ENCODE data around the gene C2orf80.
"Not testable (repeated sequence)": the region's sequence is repeated elsewhere in the genome, so short reads cannot be mapped to it uniquely, and the experiment has no call there.

Gene C2orf80

DNA sequence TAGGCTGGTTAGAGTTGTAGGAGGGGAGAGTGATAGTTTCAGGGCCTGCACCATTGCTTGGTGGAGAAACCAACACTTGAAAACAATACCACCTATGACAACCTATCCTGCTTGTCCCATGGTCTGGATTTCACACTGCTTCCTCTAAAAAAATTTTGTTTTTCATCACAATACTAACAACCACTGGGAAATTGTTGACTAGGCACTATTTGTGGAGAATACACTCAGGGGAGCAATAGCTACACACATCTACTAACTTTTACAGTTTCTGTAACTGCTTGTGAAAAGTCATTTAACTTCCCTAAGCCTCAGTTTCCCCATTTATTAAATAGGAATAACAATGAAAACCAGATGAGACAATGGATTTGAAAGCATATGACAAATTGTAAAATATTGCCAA is 39.7 kb downstream of the C2orf80 start:
- no peak overlapping the region for H3K27ac ChIP-seq (ENCODE audit: low read length)
- H3K4me1 ChIP-seq (ENCODE audit: control insufficient read depth, insufficient read depth, low read length) = 0 out of 2 replicates have a peak, but pooled peaks cover 1% of the 10 kb centered on the region
- no peak for DNase-seq (ENCODE audit: low read depth, low spot score)
- H3K4me3 ChIP-seq (ENCODE audit: low read length) = no peak overlapping the region
- H3K36me3 ChIP-seq (ENCODE audit: control insufficient read depth, insufficient read depth, low read length) = no peaks in the 10 kb centered on the region
- H3K9me3 ChIP-seq (ENCODE audit: control insufficient read depth, insufficient read depth, low read length) = no peaks in the 10 kb centered on the region
- no peaks in the 10 kb centered on the region for H3K27me3 ChIP-seq (ENCODE audit: control insufficient read depth, insufficient read depth, low read length)

GRCh38 chr2:208148803-208149202 is 41.0 kb downstream of the C2orf80 start:
- H3K9me3 ChIP-seq (ENCODE audit: control insufficient read depth, insufficient read depth, low read length) = no peaks in the 10 kb centered on the region
- H3K4me1 ChIP-seq (ENCODE audit: control insufficient read depth, insufficient read depth, low read length) = 0 out of 2 replicates have a peak, but pooled peaks cover 1% of the 10 kb centered on the region
- no peak overlapping the region for H3K4me3 ChIP-seq (ENCODE audit: low read length)
- no peak overlapping the region for H3K27ac ChIP-seq (ENCODE audit: low read length)
- no peaks in the 10 kb centered on the region for H3K36me3 ChIP-seq (ENCODE audit: control insufficient read depth, insufficient read depth, low read length)
- H3K27me3 ChIP-seq (ENCODE audit: control insufficient read depth, insufficient read depth, low read length) = no peaks in the 10 kb centered on the region
- DNase-seq (ENCODE audit: low read depth, low spot score) = no peak
- no CpG with 5 or more reads among the region's 2 CpGs for WGBS (ENCODE audit: insufficient coverage, insufficient read length)

DNA sequence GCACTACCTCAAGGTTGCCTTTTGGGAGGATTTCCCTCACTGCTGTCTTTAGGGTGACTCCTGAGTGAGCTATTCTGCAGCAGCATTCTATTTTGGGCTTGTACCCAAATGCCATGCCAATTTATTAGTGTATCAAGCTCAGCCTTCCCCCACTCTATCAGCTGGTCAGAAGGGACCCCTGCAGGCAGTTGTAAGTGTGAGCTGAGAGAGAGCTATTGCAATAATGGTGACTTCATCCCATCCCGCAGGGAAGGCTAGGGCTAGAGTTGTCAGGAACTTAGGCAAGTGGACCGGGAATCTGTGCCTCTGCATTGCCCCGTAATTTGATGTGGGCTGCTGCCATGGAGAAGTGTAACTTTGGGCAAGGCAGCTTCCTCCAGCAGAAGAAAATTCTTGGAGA is 42.1 kb downstream of the C2orf80 start:
- no CpG with 5 or more reads among the region's 3 CpGs for WGBS (ENCODE audit: insufficient coverage, insufficient read length)
- H3K27me3 ChIP-seq (ENCODE audit: control insufficient read depth, insufficient read depth, low read length) = no peaks in the 10 kb centered on the region
- no peak for DNase-seq (ENCODE audit: low read depth, low spot score)
- no peaks in the 10 kb centered on the region for H3K36me3 ChIP-seq (ENCODE audit: control insufficient read depth, insufficient read depth, low read length)
- 0 out of 2 replicates have a peak, but pooled peaks cover 1% of the 10 kb centered on the region for H3K4me1 ChIP-seq (ENCODE audit: control insufficient read depth, insufficient read depth, low read length)
- no peaks in the 10 kb centered on the region for H3K9me3 ChIP-seq (ENCODE audit: control insufficient read depth, insufficient read depth, low read length)
- no peak overlapping the region for H3K27ac ChIP-seq (ENCODE audit: low read length)
- H3K4me3 ChIP-seq (ENCODE audit: low read length) = no peak overlapping the region

DNA sequence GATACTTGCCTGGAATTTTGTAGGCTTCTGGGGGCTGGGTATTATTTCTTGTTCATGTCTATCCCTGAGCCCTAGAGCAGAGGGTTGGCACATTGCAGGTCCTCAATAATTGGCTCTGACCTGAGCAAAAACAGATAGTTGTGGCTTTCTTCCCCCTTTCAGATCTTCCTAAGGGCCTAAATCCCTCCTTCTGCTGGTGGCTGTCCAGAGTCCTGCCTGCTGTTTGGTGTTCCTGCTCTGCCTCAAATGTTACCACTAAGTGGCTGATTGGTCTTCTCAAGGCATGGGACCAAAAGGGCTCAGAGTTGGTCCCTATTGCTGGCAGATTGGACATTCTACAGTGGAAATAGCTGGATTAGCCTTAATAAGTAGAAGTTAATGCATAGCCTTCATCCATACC is 42.8 kb downstream of the C2orf80 start:
- Histone ChIP-seq H3K4me1 (ENCODE audit: control insufficient read depth, insufficient read depth, low read length) (0 out of 2 replicates have a peak, but pooled peaks cover 1% of the 10 kb centered on the region), H3K9me3 (ENCODE audit: control insufficient read depth, insufficient read depth, low read length) (no peaks in the 10 kb centered on the region), H3K27me3 (ENCODE audit: control insufficient read depth, insufficient read depth, low read length) (no peaks in the 10 kb centered on the region), H3K36me3 (ENCODE audit: control insufficient read depth, insufficient read depth, low read length) (no peaks in the 10 kb centered on the region), H3K4me3 (ENCODE audit: low read length) (no peak overlapping the region), H3K27ac (ENCODE audit: low read length) (no peak overlapping the region)
- no peak for DNase-seq (ENCODE audit: low read depth, low spot score)

GRCh38 chr2:208146006-208146405 is 43.8 kb downstream of the C2orf80 start, which contains the start of gene CRYGB:
TSS of gene CRYGB (minus strand) at chr2:208146158. CDS start at chr2:208146120, 38 bp downstream.
- no CpG with 5 or more reads among the region's 6 CpGs for WGBS (ENCODE audit: insufficient coverage, insufficient read length)
- no peaks in the 10 kb centered on the region for H3K27me3 ChIP-seq (ENCODE audit: control insufficient read depth, insufficient read depth, low read length)
- H3K27ac ChIP-seq (ENCODE audit: low read length) = no peak within 1 kb of the TSS
- H3K4me1 ChIP-seq (ENCODE audit: control insufficient read depth, insufficient read depth, low read length) = 0 out of 2 replicates have a peak, but pooled peaks cover 1% of the 10 kb centered on the region
- DNase-seq (ENCODE audit: low read depth, low spot score) = no peak
- H3K36me3 ChIP-seq (ENCODE audit: control insufficient read depth, insufficient read depth, low read length) = no peaks in the 10 kb centered on the region
- H3K9me3 ChIP-seq (ENCODE audit: control insufficient read depth, insufficient read depth, low read length) = no peaks in the 10 kb centered on the region
- H3K4me3 ChIP-seq (ENCODE audit: low read length) = no peak within 1 kb of the TSS

- Histone ChIP-seq H3K36me3 (ENCODE audit: control insufficient read depth, insufficient read depth, low read length) (no peaks in the 10 kb centered on the region), H3K27ac (ENCODE audit: low read length) (no peak overlapping the region), H3K4me3 (ENCODE audit: low read length) (no peak overlapping the region), H3K27me3 (ENCODE audit: control insufficient read depth, insufficient read depth, low read length) (no peaks in the 10 kb centered on the region), H3K9me3 (ENCODE audit: control insufficient read depth, insufficient read depth, low read length) (no peaks in the 10 kb centered on the region), H3K4me1 (ENCODE audit: control insufficient read depth, insufficient read depth, low read length) (0 out of 2 replicates have a peak, but pooled peaks cover 1% of the 10 kb centered on the region)
- no CpG with 5 or more reads among the region's 14 CpGs for WGBS (ENCODE audit: insufficient coverage, insufficient read length)
- peak; percentile 50 for DNase-seq (ENCODE audit: low read depth, low spot score)
Observed at GRCh38 chr2:208142925-208143799, 46.7 kb downstream of the C2orf80 start.

- H3K4me3 ChIP-seq (ENCODE audit: low read length) = no peak overlapping the region
- WGBS (ENCODE audit: insufficient coverage, insufficient read length) = no CpG with 5 or more reads among the region's 8 CpGs
- H3K9me3 ChIP-seq (ENCODE audit: control insufficient read depth, insufficient read depth, low read length) = no peaks in the 10 kb centered on the region
- H3K4me1 ChIP-seq (ENCODE audit: control insufficient read depth, insufficient read depth, low read length) = no peaks in the 10 kb centered on the region
- no peak for DNase-seq (ENCODE audit: low read depth, low spot score)
- H3K27ac ChIP-seq (ENCODE audit: low read length) = no peak overlapping the region
- no peaks in the 10 kb centered on the region for H3K27me3 ChIP-seq (ENCODE audit: control insufficient read depth, insufficient read depth, low read length)
- no peaks in the 10 kb centered on the region for H3K36me3 ChIP-seq (ENCODE audit: control insufficient read depth, insufficient read depth, low read length)
Observed at GRCh38 chr2:208142240-208142924, 47.4 kb downstream of the C2orf80 start.

DNA sequence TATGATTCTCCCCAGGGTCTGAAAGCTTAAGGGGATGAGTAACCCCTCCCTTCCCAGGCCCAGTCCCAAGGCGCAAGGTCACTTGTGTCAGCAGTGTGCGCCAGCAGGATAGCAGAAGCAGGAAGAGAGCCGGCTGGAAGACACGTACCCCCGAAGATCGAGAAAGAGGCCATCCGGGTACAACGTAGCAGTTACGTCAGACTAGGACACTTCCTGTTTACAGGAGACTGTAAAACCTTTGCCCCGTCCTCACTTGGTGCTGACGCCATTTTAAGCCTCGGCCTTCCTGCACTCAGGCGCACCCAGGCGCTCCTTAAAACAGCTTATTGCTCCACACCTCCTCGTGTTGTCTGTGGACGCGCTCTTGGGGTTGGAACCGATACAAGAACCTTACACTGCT is 50.4 kb downstream of the C2orf80 start:
- DNase-seq (ENCODE audit: low read depth, low spot score) = no peak
- H3K4me1 ChIP-seq (ENCODE audit: control insufficient read depth, insufficient read depth, low read length) = peaks cover 1% of the 10 kb centered on the region; the same call in 1 of the 2 replicates
- no peaks in the 10 kb centered on the region for H3K27me3 ChIP-seq (ENCODE audit: control insufficient read depth, insufficient read depth, low read length)
- no peak overlapping the region for H3K27ac ChIP-seq (ENCODE audit: low read length)
- WGBS (ENCODE audit: insufficient coverage, insufficient read length) = no CpG with 5 or more reads among the region's 18 CpGs
- no peaks in the 10 kb centered on the region for H3K36me3 ChIP-seq (ENCODE audit: control insufficient read depth, insufficient read depth, low read length)
- H3K4me3 ChIP-seq (ENCODE audit: low read length) = no peak overlapping the region
- H3K9me3 ChIP-seq (ENCODE audit: control insufficient read depth, insufficient read depth, low read length) = no peaks in the 10 kb centered on the region

GRCh38 chr2:208138334-208138733 is 51.5 kb downstream of the C2orf80 start:
- WGBS (ENCODE audit: insufficient coverage, insufficient read length) = no CpG with 5 or more reads among the region's 7 CpGs
- not testable (repeated sequence) for H3K4me1 ChIP-seq (ENCODE audit: control insufficient read depth, insufficient read depth, low read length); H3K27ac ChIP-seq (ENCODE audit: low read length); H3K36me3 ChIP-seq (ENCODE audit: control insufficient read depth, insufficient read depth, low read length); DNase-seq (ENCODE audit: low read depth, low spot score); H3K4me3 ChIP-seq (ENCODE audit: low read length); H3K9me3 ChIP-seq (ENCODE audit: control insufficient read depth, insufficient read depth, low read length); H3K27me3 ChIP-seq (ENCODE audit: control insufficient read depth, insufficient read depth, low read length)

GRCh38 chr2:208136716-208137094 is 53.1 kb downstream of the C2orf80 start:
- no CpG with 5 or more reads among the region's 2 CpGs for WGBS (ENCODE audit: insufficient coverage, insufficient read length)
- no peak overlapping the region for H3K27ac ChIP-seq (ENCODE audit: low read length)
- no peaks in the 10 kb centered on the region for H3K36me3 ChIP-seq (ENCODE audit: control insufficient read depth, insufficient read depth, low read length)
- H3K27me3 ChIP-seq (ENCODE audit: control insufficient read depth, insufficient read depth, low read length) = no peaks in the 10 kb centered on the region
- no peak for DNase-seq (ENCODE audit: low read depth, low spot score)
- H3K4me1 ChIP-seq (ENCODE audit: control insufficient read depth, insufficient read depth, low read length) = peaks cover 1% of the 10 kb centered on the region; the same call in 1 of the 2 replicates
- no peaks in the 10 kb centered on the region for H3K9me3 ChIP-seq (ENCODE audit: control insufficient read depth, insufficient read depth, low read length)
- no peak overlapping the region for H3K4me3 ChIP-seq (ENCODE audit: low read length)
